ENCODE data around the gene HPSE2. TPM values are rescaled to one million over a fixed set of nuclear protein-coding genes. Genes with fewer than 3 reads are reported as not detected.
"Not testable (repeated sequence)": the region's sequence is repeated elsewhere in the genome, so short reads cannot be mapped to it uniquely, and the experiment has no call there.

HPSE2 gene
- total RNA-seq, 2 experiments from 2014 or later: not detected

GRCh38 chr10:99002392-99002791 lies 233.3 kb downstream of the HPSE2 start:
- Mint-ChIP-seq H3K9me3 (peaks cover 15% of the 10 kb centered on the region), H3K4me1 (no peaks in the 10 kb centered on the region), H3K27me3 (no peaks in the 10 kb centered on the region), H3K4me3 (no peak overlapping the region), H3K27ac (no peak overlapping the region), H3K36me3 (no peaks in the 10 kb centered on the region)
- no peak for DNase-seq

- Mint-ChIP-seq H3K27ac (no peak overlapping the region), H3K4me1 (no peaks in the 10 kb centered on the region), H3K4me3 (no peak overlapping the region), H3K9me3 (peaks cover 3% of the 10 kb centered on the region), H3K36me3 (no peaks in the 10 kb centered on the region), H3K27me3 (no peaks in the 10 kb centered on the region)
- no peak for DNase-seq
Measured at GRCh38 chr10:98997596-98997995, 238.1 kb downstream of the HPSE2 start.

- no peak overlapping the region for H3K27ac Mint-ChIP-seq
- no peaks in the 10 kb centered on the region for H3K4me1 Mint-ChIP-seq
- no peaks in the 10 kb centered on the region for H3K27me3 Mint-ChIP-seq
- H3K36me3 Mint-ChIP-seq: no peaks in the 10 kb centered on the region
- peaks cover 3% of the 10 kb centered on the region for H3K9me3 Mint-ChIP-seq
- no peak for DNase-seq
- H3K4me3 Mint-ChIP-seq: no peak overlapping the region
Measured at GRCh38 chr10:98994030-98994429, 241.6 kb downstream of the HPSE2 start.

GRCh38 chr10:98983751-98984150 lies 251.9 kb downstream of the HPSE2 start:
- H3K9me3 Mint-ChIP-seq, DNase-seq, H3K27ac Mint-ChIP-seq, H3K4me3 Mint-ChIP-seq, H3K4me1 Mint-ChIP-seq, H3K36me3 Mint-ChIP-seq, H3K27me3 Mint-ChIP-seq: not testable (repeated sequence)

- Mint-ChIP-seq H3K27me3 (no peaks in the 10 kb centered on the region), H3K27ac (no peak overlapping the region), H3K4me3 (no peak overlapping the region), H3K9me3 (no peaks in the 10 kb centered on the region), H3K36me3 (no peaks in the 10 kb centered on the region), H3K4me1 (no peaks in the 10 kb centered on the region)
- DNase-seq: no peak
Measured at GRCh38 chr10:98980353-98980752, 255.3 kb downstream of the HPSE2 start.

- no peaks in the 10 kb centered on the region for H3K9me3 Mint-ChIP-seq
- no peak for DNase-seq
- H3K36me3 Mint-ChIP-seq: no peaks in the 10 kb centered on the region
- H3K27ac Mint-ChIP-seq: no peak overlapping the region
- H3K27me3 Mint-ChIP-seq: no peaks in the 10 kb centered on the region
- H3K4me1 Mint-ChIP-seq: no peaks in the 10 kb centered on the region
- H3K4me3 Mint-ChIP-seq: no peak overlapping the region
Measured at GRCh38 chr10:98971464-98971863, 264.2 kb downstream of the HPSE2 start.

- no peak for DNase-seq
- H3K27me3 Mint-ChIP-seq: no peaks in the 10 kb centered on the region
- H3K4me3 Mint-ChIP-seq: no peak overlapping the region
- H3K9me3 Mint-ChIP-seq: peaks cover 2% of the 10 kb centered on the region
- H3K27ac Mint-ChIP-seq: no peak overlapping the region
- H3K36me3 Mint-ChIP-seq: no peaks in the 10 kb centered on the region
- H3K4me1 Mint-ChIP-seq: no peaks in the 10 kb centered on the region
Measured at GRCh38 chr10:98967601-98968000, 268.1 kb downstream of the HPSE2 start.

GRCh38 chr10:98963608-98964007 lies 272.0 kb downstream of the HPSE2 start:
- no peak for DNase-seq
- Mint-ChIP-seq H3K36me3 (no peaks in the 10 kb centered on the region), H3K27me3 (no peaks in the 10 kb centered on the region), H3K4me3 (no peak overlapping the region), H3K9me3 (peaks cover 2% of the 10 kb centered on the region), H3K4me1 (no peaks in the 10 kb centered on the region), H3K27ac (no peak overlapping the region)

- Mint-ChIP-seq H3K9me3 (no peaks in the 10 kb centered on the region), H3K27me3 (no peaks in the 10 kb centered on the region), H3K36me3 (no peaks in the 10 kb centered on the region), H3K27ac (no peak overlapping the region), H3K4me1 (no peaks in the 10 kb centered on the region), H3K4me3 (no peak overlapping the region)
- no peak for DNase-seq
Measured at GRCh38 chr10:98959379-98959778, 276.3 kb downstream of the HPSE2 start.

GRCh38 chr10:98957801-98958200 lies 277.9 kb downstream of the HPSE2 start:
- no peaks in the 10 kb centered on the region for H3K36me3 Mint-ChIP-seq
- no peak overlapping the region for H3K27ac Mint-ChIP-seq
- H3K4me3 Mint-ChIP-seq: no peak overlapping the region
- peaks cover 2% of the 10 kb centered on the region for H3K9me3 Mint-ChIP-seq
- no peaks in the 10 kb centered on the region for H3K27me3 Mint-ChIP-seq
- no peaks in the 10 kb centered on the region for H3K4me1 Mint-ChIP-seq
- DNase-seq: no peak

- Mint-ChIP-seq H3K36me3 (no peaks in the 10 kb centered on the region), H3K4me1 (no peaks in the 10 kb centered on the region), H3K27ac (no peak overlapping the region), H3K9me3 (peaks cover 2% of the 10 kb centered on the region), H3K27me3 (no peaks in the 10 kb centered on the region), H3K4me3 (no peak overlapping the region)
- no peak for DNase-seq
Measured at GRCh38 chr10:98956576-98957260, 278.9 kb downstream of the HPSE2 start.

GRCh38 chr10:98953251-98953650 lies 282.4 kb downstream of the HPSE2 start:
- H3K4me1 Mint-ChIP-seq: no peaks in the 10 kb centered on the region
- H3K27me3 Mint-ChIP-seq: no peaks in the 10 kb centered on the region
- H3K4me3 Mint-ChIP-seq: no peak overlapping the region
- H3K27ac Mint-ChIP-seq: no peak overlapping the region
- peaks cover 2% of the 10 kb centered on the region for H3K9me3 Mint-ChIP-seq
- no peaks in the 10 kb centered on the region for H3K36me3 Mint-ChIP-seq
- DNase-seq: no peak

GRCh38 chr10:98951269-98952000 lies 284.2 kb downstream of the HPSE2 start:
- no peak for DNase-seq
- no peaks in the 10 kb centered on the region for H3K36me3 Mint-ChIP-seq
- no peaks in the 10 kb centered on the region for H3K4me1 Mint-ChIP-seq
- peaks cover 2% of the 10 kb centered on the region for H3K9me3 Mint-ChIP-seq
- no peaks in the 10 kb centered on the region for H3K27me3 Mint-ChIP-seq
- H3K4me3 Mint-ChIP-seq: no peak overlapping the region
- H3K27ac Mint-ChIP-seq: no peak overlapping the region

GRCh38 chr10:98950106-98950505 lies 285.5 kb downstream of the HPSE2 start:
- Mint-ChIP-seq H3K27me3 (no peaks in the 10 kb centered on the region), H3K27ac (no peak overlapping the region), H3K9me3 (peaks cover 2% of the 10 kb centered on the region), H3K4me1 (no peaks in the 10 kb centered on the region), H3K4me3 (no peak overlapping the region), H3K36me3 (no peaks in the 10 kb centered on the region)
- DNase-seq: no peak

GRCh38 chr10:98949306-98949705 lies 286.3 kb downstream of the HPSE2 start:
- H3K4me1 Mint-ChIP-seq: no peaks in the 10 kb centered on the region
- peaks cover 2% of the 10 kb centered on the region for H3K9me3 Mint-ChIP-seq
- H3K27ac Mint-ChIP-seq: no peak overlapping the region
- H3K27me3 Mint-ChIP-seq: no peaks in the 10 kb centered on the region
- DNase-seq: no peak
- no peak overlapping the region for H3K4me3 Mint-ChIP-seq
- H3K36me3 Mint-ChIP-seq: no peaks in the 10 kb centered on the region

- H3K27ac Mint-ChIP-seq: no peak overlapping the region
- peaks cover 2% of the 10 kb centered on the region for H3K9me3 Mint-ChIP-seq
- H3K4me1 Mint-ChIP-seq: no peaks in the 10 kb centered on the region
- DNase-seq: no peak
- no peaks in the 10 kb centered on the region for H3K36me3 Mint-ChIP-seq
- H3K27me3 Mint-ChIP-seq: no peaks in the 10 kb centered on the region
- H3K4me3 Mint-ChIP-seq: no peak overlapping the region
Measured at GRCh38 chr10:98943681-98944080, 292.0 kb downstream of the HPSE2 start.

Data from activated naive CD8-positive, alpha-beta T cell treated with anti-CD3 and anti-CD28 coated beads for 36 hours (primary cell).